DMS53 treated with DMSO at 0.1 percent for 48 hours (cell line): ENCODE data around the gene SPACA1.
A peak's percentile ranks its signal among the peaks of the same experiment; 100 is the strongest.

Source experiments
- DNase-seq: peaks from one replicate; lab custom pipeline; 2025; ENCODE audit not compliant: unreplicated experiment; lab: John Stamatoyannopoulos, UW

SPACA1 gene

DNA sequence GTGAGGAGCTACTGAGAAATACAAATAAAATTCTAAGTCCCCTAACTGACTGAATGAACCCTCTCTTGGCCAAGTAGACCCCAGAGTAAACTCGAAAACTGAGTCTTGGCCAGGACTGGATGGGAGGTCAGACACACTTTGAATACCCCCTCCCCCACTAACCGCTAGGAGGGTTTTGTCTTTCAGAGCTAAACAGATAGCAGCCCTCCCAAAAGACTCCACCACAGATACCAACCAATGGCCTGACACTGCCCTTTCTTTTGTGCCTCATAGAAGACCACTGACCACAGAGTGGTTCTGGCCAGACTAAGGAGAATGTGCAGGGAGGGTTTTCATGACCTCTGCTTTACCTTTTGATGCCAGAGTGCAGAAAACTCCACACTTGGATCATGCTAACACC lies 42.1 kb downstream of the SPACA1 start:
- no peak for DNase-seq

DNA sequence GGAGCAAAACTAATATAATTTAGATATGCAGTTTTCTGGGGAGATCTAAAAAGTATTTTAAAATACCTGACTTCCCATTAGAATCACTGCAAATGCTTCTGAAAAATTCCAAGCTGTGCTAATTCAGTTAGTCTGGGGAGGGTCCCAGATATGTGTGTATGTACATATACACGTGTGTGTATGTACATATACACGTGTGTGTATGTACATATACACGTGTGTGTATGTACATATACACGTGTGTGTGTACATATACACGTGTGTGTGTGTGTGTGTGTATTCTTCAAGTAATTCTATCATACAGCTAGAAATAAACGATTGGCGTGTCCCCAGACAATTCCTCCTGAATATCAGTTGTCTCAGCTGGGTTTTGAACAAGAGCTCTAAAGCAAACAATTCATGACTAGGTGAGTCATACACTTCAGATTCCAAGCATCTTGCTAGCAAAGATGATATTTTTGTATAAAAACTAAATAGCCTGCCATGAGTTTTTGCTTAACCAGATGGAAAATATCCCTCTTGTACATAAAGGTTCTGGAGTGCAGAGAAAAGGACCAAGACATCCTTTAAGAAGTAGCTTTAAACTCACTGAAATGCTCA lies 58.2 kb downstream of the SPACA1 start:
- DNase-seq, result peak; percentile 66

DNA sequence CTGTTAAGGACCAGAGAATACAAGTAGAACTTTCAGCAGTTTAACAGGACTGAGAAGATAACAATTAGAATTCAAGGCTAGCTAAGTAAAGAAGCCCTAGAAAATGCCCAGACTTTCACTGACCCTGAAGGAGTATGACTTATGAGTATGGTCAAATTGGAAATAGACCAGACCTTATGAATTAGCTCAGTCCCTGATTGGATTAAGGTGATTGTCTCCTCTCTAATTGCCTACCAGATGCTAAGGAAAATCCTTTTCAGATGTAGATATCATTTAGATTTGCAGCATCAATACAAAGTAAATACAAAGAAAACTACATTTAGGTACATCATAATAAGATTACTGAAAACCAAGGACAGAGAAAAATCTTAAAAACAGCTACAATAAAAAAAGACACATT lies 59.6 kb downstream of the SPACA1 start:
- no peak for DNase-seq

DNA sequence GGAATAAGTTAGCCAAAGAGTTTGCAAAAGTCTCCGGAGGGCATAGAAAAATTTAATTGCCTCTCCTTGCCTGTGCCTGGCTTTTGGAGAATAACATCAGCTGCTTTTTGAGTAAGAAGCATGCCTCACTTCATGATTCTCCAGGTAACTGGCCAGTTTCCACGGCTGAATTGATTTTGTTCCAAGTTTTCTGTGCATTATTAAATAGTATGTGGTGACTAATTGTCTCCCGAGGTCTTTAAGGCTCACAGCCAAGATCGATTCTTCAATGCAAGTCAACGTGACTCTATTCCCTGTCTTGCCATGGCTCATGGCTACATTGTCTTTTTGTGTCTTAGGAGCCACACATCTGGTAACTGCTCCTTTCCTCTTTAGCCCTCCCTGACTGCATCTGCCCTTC lies 64.3 kb downstream of the SPACA1 start:
- DNase-seq, result no peak

DNA sequence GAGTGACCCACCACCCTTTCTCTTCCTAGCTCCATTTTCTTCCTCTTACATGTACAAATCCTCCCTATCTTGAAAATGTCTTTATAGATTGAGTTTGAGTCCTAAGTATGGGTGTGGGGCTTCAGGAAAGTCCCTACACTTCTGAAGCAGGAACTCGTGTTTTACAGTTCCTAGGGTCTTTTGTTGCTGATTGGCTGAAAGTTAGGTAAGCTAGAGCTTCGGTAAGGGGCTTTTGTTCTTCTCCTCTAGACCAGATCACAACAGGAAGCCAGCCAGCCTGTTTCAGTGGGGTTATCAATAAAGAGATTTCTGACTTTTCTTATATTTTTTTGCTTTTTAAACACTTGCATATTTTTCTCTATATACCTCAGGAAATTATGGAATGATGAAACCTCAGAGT lies 67.2 kb downstream of the SPACA1 start:
- DNase-seq, result no peak

DNA sequence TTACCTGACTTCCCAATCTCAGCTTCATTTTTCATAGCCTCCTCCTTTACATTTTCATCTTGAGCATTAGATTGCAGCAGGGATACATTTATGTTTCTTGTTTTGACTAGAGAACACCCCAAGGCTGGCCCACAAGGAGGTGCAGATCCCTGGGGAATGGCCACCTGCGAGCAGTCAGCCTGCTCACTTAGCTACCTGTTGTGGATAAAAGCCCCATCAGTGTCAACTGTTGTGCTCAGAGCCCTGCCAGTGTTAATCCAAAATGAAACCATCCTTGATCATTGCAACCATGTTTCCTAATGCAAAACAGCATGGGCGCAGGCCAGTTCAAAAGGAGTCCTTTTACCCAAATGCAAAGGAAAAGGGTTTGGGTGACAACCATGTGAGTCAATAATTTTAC lies 67.7 kb downstream of the SPACA1 start:
- DNase-seq, result no peak

DNA sequence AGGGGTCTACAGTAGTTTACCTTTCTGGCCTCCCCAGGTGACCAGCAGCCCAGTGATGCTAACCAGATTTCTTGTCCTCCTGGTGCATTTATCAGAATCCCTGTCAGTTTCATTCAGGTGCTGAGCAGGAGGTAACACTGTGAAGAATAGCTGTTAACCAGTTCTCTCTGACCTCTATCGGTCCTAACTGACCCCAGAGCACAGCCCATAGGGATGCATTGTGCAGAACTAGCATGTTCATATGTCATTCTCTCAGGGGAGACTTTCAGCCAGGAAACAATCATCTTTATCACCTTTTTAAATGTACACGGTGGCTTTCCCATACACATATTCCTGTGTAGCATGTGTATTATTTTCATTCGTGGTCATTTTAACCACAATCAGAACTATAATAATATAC lies 68.6 kb downstream of the SPACA1 start:
- DNase-seq, result no peak
